Neural progenitor cell (in vitro differentiated cells): Measurements from ENCODE around the gene TUBB2A. TPM values are rescaled to one million over a fixed set of nuclear protein-coding genes. Genes with fewer than 3 reads are reported as not detected.
"Not testable (repeated sequence)": the region's sequence is repeated elsewhere in the genome, so short reads cannot be mapped to it uniquely, and the experiment has no call there.

Experiments
- DNase-seq: peaks from one replicate; pipeline ENCODE4 v3.0.0-alpha.2; 2016; ENCODE audit warnings: low spot score
- H2AFZ ChIP-seq: fragments of 200-600 bp; sonication (generic); replicated peaks from 2 replicates; pipeline ENCODE4 v1.6.1; 2016; ENCODE audit warnings: antibody characterized with exemption
- H3F3A ChIP-seq: fragments of 200-600 bp; sonication (generic); 2 replicates; pipeline ENCODE4 v1.6.1; 2016; ENCODE audit warnings: antibody characterized with exemption, low read depth
- H3K27ac ChIP-seq: fragments of 200-600 bp; sonication (generic); 2 replicates; pipeline ENCODE4 v1.5.1; 2016; ENCODE audit warnings: mild to moderate bottlenecking
- H3K27me3 ChIP-seq: fragments of 200-600 bp; sonication (generic); 2 replicates; pipeline ENCODE4 v1.6.1; 2016; ENCODE audit warnings: mild to moderate bottlenecking, moderate library complexity
- H3K36me3 ChIP-seq: fragments of 200-600 bp; sonication (generic); 2 replicates; pipeline ENCODE4 v1.5.1; 2016
- H3K4me1 ChIP-seq: fragments of 200-600 bp; sonication (generic); 2 replicates; pipeline ENCODE4 v1.6.1; 2016; ENCODE audit warnings: mixed run types
- H3K4me2 ChIP-seq: fragments of 200-600 bp; sonication (generic); 2 replicates; pipeline ENCODE4 v1.6.1; 2016
- H3K4me3 ChIP-seq: fragments of 200-600 bp; sonication (generic); 2 replicates; pipeline ENCODE4 v1.5.1; 2016
- H3K79me2 ChIP-seq: fragments of 200-600 bp; sonication (generic); 2 replicates; pipeline ENCODE4 v1.6.1; 2016; ENCODE audit warnings: low read depth
- H3K9ac ChIP-seq: fragments of 200-600 bp; sonication (generic); 2 replicates; pipeline ENCODE4 v1.6.1; 2016
- H3K9me3 ChIP-seq: fragments of 200-600 bp; sonication (generic); 2 replicates; pipeline ENCODE4 v1.5.1; 2016; ENCODE audit warnings: low read depth
- H4K20me1 ChIP-seq: fragments of 200-600 bp; sonication (generic); 2 replicates; pipeline ENCODE4 v1.6.1; 2016; ENCODE audit warnings: low read depth
- H3K27ac Mint-ChIP-seq: 3 replicates; pipeline ENCODE4 v1.8.0; 2021; ENCODE audit warnings: mixed read lengths
- H3K27me3 Mint-ChIP-seq: 2 replicates; pipeline ENCODE4 v1.8.0; 2022; ENCODE audit warnings: low read depth, mild to moderate bottlenecking, inconsistent platforms, moderate library complexity, mixed read lengths; ENCODE audit not compliant: insufficient read depth
- H3K36me3 Mint-ChIP-seq: 3 replicates; pipeline ENCODE4 v1.8.0; 2021; ENCODE audit warnings: mixed read lengths
- H3K4me1 Mint-ChIP-seq: 3 replicates; pipeline ENCODE4 v1.8.0; 2021; ENCODE audit warnings: mixed read lengths
- H3K4me3 Mint-ChIP-seq: 3 replicates; pipeline ENCODE4 v1.8.0; 2021; ENCODE audit warnings: mild to moderate bottlenecking, moderate library complexity, mixed read lengths
- H3K9me3 Mint-ChIP-seq: 3 replicates; pipeline ENCODE4 v1.8.0; 2020; ENCODE audit warnings: mixed read lengths
- CTCF ChIP-seq: fragments of 200-600 bp; sonication (generic); IDR thresholded peaks from 2 replicates; pipeline ENCODE4 v1.5.1; 2017; ENCODE audit warnings: antibody characterized with exemption, mild to moderate bottlenecking
- EZH2 ChIP-seq: fragments of 200-600 bp; sonication (generic); IDR thresholded peaks from 2 replicates; pipeline ENCODE4 v1.6.1; 2017; ENCODE audit warnings: antibody characterized with exemption, mild to moderate bottlenecking, moderate library complexity
- EZH2phosphoT487 ChIP-seq: fragments of 200-600 bp; sonication (generic); IDR thresholded peaks from 2 replicates; pipeline ENCODE4 v1.6.1; 2017; ENCODE audit warnings: antibody characterized with exemption
- total RNA-seq: library from RNA; depleted of rRNA; stranded (reverse); fragments of >200 nt; gene quantifications from 2 replicates; pipeline ENCODE4 v1.2.3, GENCODE V29; 2015; ENCODE audit warnings: low replicate concordance

The TUBB2A gene
- total RNA-seq, 1 donor from 2014 or later = 57.9 TPM

- no peaks in the 10 kb centered on the region for H4K20me1 ChIP-seq
- no peaks in the 10 kb centered on the region for H3K27me3 ChIP-seq
- Mint-ChIP-seq H3K4me1 (peaks cover 10% of the 10 kb centered on the region), H3K27me3 (peaks cover 3% of the 10 kb centered on the region), H3K36me3 (peaks cover 52% of the 10 kb centered on the region), H3K27ac (no peak overlapping the region), H3K4me3 (no peak overlapping the region), H3K9me3 (no peaks in the 10 kb centered on the region)
- H3K36me3 ChIP-seq = peaks cover 21% of the 10 kb centered on the region
- TF ChIP-seq EZH2 (no peak), CTCF (no peak)
- no peak overlapping the region for H2AFZ ChIP-seq
- H3K79me2 ChIP-seq = no peaks in the 10 kb centered on the region
- no peaks in the 10 kb centered on the region for H3K9me3 ChIP-seq
- H3K4me2 ChIP-seq = no peak overlapping the region
- peaks cover 9% of the 10 kb centered on the region for H3K4me1 ChIP-seq
- H3K4me3 ChIP-seq = no peak overlapping the region
- H3K9ac ChIP-seq = no peak overlapping the region
- H3F3A ChIP-seq = peaks cover 8% of the 10 kb centered on the region
- no peak for DNase-seq
- no peak overlapping the region for H3K27ac ChIP-seq
Measured at GRCh38 chr6:3140201-3140600, 17.1 kb downstream of the TUBB2A start.

- H3K27ac ChIP-seq = no peak overlapping the region
- no peaks in the 10 kb centered on the region for H3K9me3 Mint-ChIP-seq
- H3K9ac ChIP-seq = no peak overlapping the region
- H2AFZ ChIP-seq = no peak overlapping the region
- no peaks in the 10 kb centered on the region for H3K79me2 ChIP-seq
- H3K9me3 ChIP-seq = no peaks in the 10 kb centered on the region
- no peaks in the 10 kb centered on the region for H4K20me1 ChIP-seq
- H3K36me3 Mint-ChIP-seq = peaks cover 49% of the 10 kb centered on the region
- H3K4me3 ChIP-seq = no peak overlapping the region
- no peak for TF ChIP-seq EZH2phosphoT487
- TF ChIP-seq CTCF = no peak
- no peak for TF ChIP-seq EZH2
- H3K27me3 ChIP-seq = no peaks in the 10 kb centered on the region
- H3K4me3 Mint-ChIP-seq = no peak overlapping the region
- no peak overlapping the region for H3K4me2 ChIP-seq
- DNase-seq = no peak
- H3F3A ChIP-seq = peaks cover 8% of the 10 kb centered on the region
- H3K27ac Mint-ChIP-seq = no peak overlapping the region
- peaks cover 9% of the 10 kb centered on the region for H3K4me1 ChIP-seq
- H3K4me1 Mint-ChIP-seq = peaks cover 10% of the 10 kb centered on the region
- no peaks in the 10 kb centered on the region for H3K27me3 Mint-ChIP-seq
- peaks cover 21% of the 10 kb centered on the region for H3K36me3 ChIP-seq
Measured at GRCh38 chr6:3139090-3139903, 18.0 kb downstream of the TUBB2A start.

GRCh38 chr6:3138341-3138740 is 19.0 kb downstream of the TUBB2A start:
- Mint-ChIP-seq H3K4me3 (no peak overlapping the region), H3K4me1 (peaks cover 7% of the 10 kb centered on the region), H3K36me3 (peaks cover 53% of the 10 kb centered on the region), H3K27ac (no peak overlapping the region), H3K9me3 (no peaks in the 10 kb centered on the region), H3K27me3 (no peaks in the 10 kb centered on the region)
- Histone ChIP-seq H3K79me2 (no peaks in the 10 kb centered on the region), H3F3A (peaks cover 8% of the 10 kb centered on the region), H3K4me3 (no peak overlapping the region), H4K20me1 (no peaks in the 10 kb centered on the region), H3K9ac (no peak overlapping the region), H2AFZ (no peak overlapping the region), H3K27ac (no peak overlapping the region), H3K27me3 (no peaks in the 10 kb centered on the region), H3K4me2 (no peak overlapping the region), H3K36me3 (peaks cover 21% of the 10 kb centered on the region), H3K9me3 (no peaks in the 10 kb centered on the region), H3K4me1 (peaks cover 8% of the 10 kb centered on the region)
- TF ChIP-seq EZH2phosphoT487 = no peak
- TF ChIP-seq CTCF = no peak
- no peak for TF ChIP-seq EZH2
- no peak for DNase-seq

GRCh38 chr6:3137873-3138272 is 19.5 kb downstream of the TUBB2A start:
- not testable (repeated sequence) for H3K4me1 Mint-ChIP-seq, H3K4me1 ChIP-seq, H3K4me2 ChIP-seq, H3K9ac ChIP-seq, DNase-seq, H3K27me3 ChIP-seq, H4K20me1 ChIP-seq, H3K4me3 Mint-ChIP-seq, H3F3A ChIP-seq, H3K27ac ChIP-seq, H3K9me3 ChIP-seq, H3K27me3 Mint-ChIP-seq, H3K4me3 ChIP-seq, H3K9me3 Mint-ChIP-seq, H2AFZ ChIP-seq, H3K27ac Mint-ChIP-seq, H3K79me2 ChIP-seq
- H3K36me3 Mint-ChIP-seq = peaks cover 52% of the 10 kb centered on the region
- H3K36me3 ChIP-seq = peaks cover 21% of the 10 kb centered on the region
